Adrenal gland (tissue), 5 donors: ENCODE measurements around the gene LYRM4.

Source experiments
- CTCF ChIP-seq, 6 experiments: fragments of 450-650 bp in 4 of 6; fragments of 200-600 bp in 2 of 6; sonication (generic) in 1 of 6; IDR thresholded peaks; 1 replicate in 5 of 6; 2 replicates in 1 of 6; pipeline versions ENCODE4 v1.5.1 to v1.8.0; 2016 to 2021; ENCODE audit warnings: antibody characterized with exemption in 6 of 6, mild to moderate bottlenecking in 2 of 6, moderate library complexity in 1 of 6
- POLR2A ChIP-seq, 2 donors: fragments of 450-650 bp; IDR thresholded peaks; one replicate each; pipeline ENCODE4 v1.6.1; 2017; ENCODE audit warnings: antibody characterized with exemption in 2 of 2, mild to moderate bottlenecking in 2 of 2, moderate library complexity in 1 of 2
- donor health status: DM: no; HTN: no; CAD: no.

GRCh38 chr6:5190507-5190906 lies 70.2 kb downstream of the LYRM4 start:
- no peak for TF ChIP-seq CTCF (IDR thresholded peaks at IDR 0.05)
- no peak for TF ChIP-seq POLR2A (IDR thresholded peaks at IDR 0.05)
